ENCODE data around the gene KIF13A. TPM values are rescaled to one million over a fixed set of nuclear protein-coding genes. Genes with fewer than 3 reads are reported as not detected.
"Not testable (repeated sequence)": the region's sequence is repeated elsewhere in the genome, so short reads cannot be mapped to it uniquely, and the experiment has no call there.

The KIF13A gene
- total RNA-seq, 1 experiment from 2014 or later, result 19.7 TPM

- no peaks in the 10 kb centered on the region for H3K36me3 ChIP-seq (ENCODE audit: insufficient read depth, low read length, poor library complexity, severe bottlenecking)
- DNase-seq (ENCODE audit: low spot score), result no peak
- H3K9me3 ChIP-seq (ENCODE audit: low read depth, low read length, poor library complexity, severe bottlenecking), result peaks cover 22% of the 10 kb centered on the region
- H3K4me3 ChIP-seq (ENCODE audit: low read depth, low read length, poor library complexity, severe bottlenecking), result no peak overlapping the region
- no peak overlapping the region for H3K27ac ChIP-seq (ENCODE audit: low read depth, low read length, poor library complexity, severe bottlenecking)
- TF ChIP-seq CTCF (conservative IDR thresholded peaks at IDR 0.05; ENCODE audit: low read depth, low read length) (no peak), EZH2 (IDR thresholded peaks at IDR 0.05; ENCODE audit: borderline replicate concordance, low read depth, low read length, poor library complexity, severe bottlenecking) (no peak)
- CTCF ChIA-PET, result no interaction called here
- POLR2A ChIA-PET (ENCODE audit: low non-redundant PET), result no interaction called here
- BruUV-seq (replicated peaks), result no TSS peak
- H3K27me3 ChIP-seq (replicated peaks; ENCODE audit: insufficient read depth, low read depth, low read length, poor library complexity), result no peaks in the 10 kb centered on the region
- peaks cover 18% of the 10 kb centered on the region for H3K4me1 ChIP-seq (ENCODE audit: insufficient read depth, low read length, poor library complexity, severe bottlenecking)
- intact Hi-C loops (cut with micrococcal nuclease; ENCODE audit: unreplicated experiment), result no loop called here
Observed at GRCh38 chr6:17737704-17738252, 249.7 kb downstream of the KIF13A start.

- BruUV-seq (replicated peaks); POLR2A ChIA-PET (ENCODE audit: low non-redundant PET); H3K27me3 ChIP-seq (replicated peaks; ENCODE audit: insufficient read depth, low read depth, low read length, poor library complexity); CTCF ChIA-PET; H3K27ac ChIP-seq (ENCODE audit: low read depth, low read length, poor library complexity, severe bottlenecking); H3K4me1 ChIP-seq (ENCODE audit: insufficient read depth, low read length, poor library complexity, severe bottlenecking); H3K36me3 ChIP-seq (ENCODE audit: insufficient read depth, low read length, poor library complexity, severe bottlenecking); H3K4me3 ChIP-seq (ENCODE audit: low read depth, low read length, poor library complexity, severe bottlenecking); intact Hi-C loops (cut with micrococcal nuclease; ENCODE audit: unreplicated experiment); DNase-seq (ENCODE audit: low spot score): not testable (repeated sequence)
- peaks cover 22% of the 10 kb centered on the region for H3K9me3 ChIP-seq (ENCODE audit: low read depth, low read length, poor library complexity, severe bottlenecking)
Observed at GRCh38 chr6:17735311-17735710, 252.1 kb downstream of the KIF13A start.

- H3K27me3 ChIP-seq (replicated peaks; ENCODE audit: insufficient read depth, low read depth, low read length, poor library complexity), result no peaks in the 10 kb centered on the region
- ChIA-PET POLR2A (ENCODE audit: low non-redundant PET) (no interaction called here), CTCF (interaction anchor here (0.6 kb wide), 1 partner anchor 86 kb away, joined by 3 read pairs; no protein-coding TSS in a partner anchor)
- no peaks in the 10 kb centered on the region for H3K9me3 ChIP-seq (ENCODE audit: low read depth, low read length, poor library complexity, severe bottlenecking)
- TF ChIP-seq CTCF (conservative IDR thresholded peaks at IDR 0.05; ENCODE audit: low read depth, low read length), result no peak
- TF ChIP-seq EZH2 (IDR thresholded peaks at IDR 0.05; ENCODE audit: borderline replicate concordance, low read depth, low read length, poor library complexity, severe bottlenecking), result no peak
- H3K4me1 ChIP-seq (ENCODE audit: insufficient read depth, low read length, poor library complexity, severe bottlenecking), result peaks cover 3% of the 10 kb centered on the region
- DNase-seq (ENCODE audit: low spot score), result no peak
- H3K27ac ChIP-seq (ENCODE audit: low read depth, low read length, poor library complexity, severe bottlenecking), result no peak overlapping the region
- H3K4me3 ChIP-seq (ENCODE audit: low read depth, low read length, poor library complexity, severe bottlenecking), result no peak overlapping the region
- no TSS peak for BruUV-seq (replicated peaks)
- no peaks in the 10 kb centered on the region for H3K36me3 ChIP-seq (ENCODE audit: insufficient read depth, low read length, poor library complexity, severe bottlenecking)
- intact Hi-C loops (cut with micrococcal nuclease; ENCODE audit: unreplicated experiment), result no loop called here
Observed at GRCh38 chr6:17730078-17730704, 257.2 kb downstream of the KIF13A start.

All from A673 (cell line).